SK-N-SH (cell line): Measurements from ENCODE around the gene TRIM3.

Experiments
- EP300 ChIP-seq, 2 experiments: IDR thresholded peaks; 2 replicates each; pipeline versions ENCODE4 v1.4.0 to v1.6.1; 2012; ENCODE audit warnings: borderline replicate concordance in 1 of 2, low read depth in 1 of 2, low read length in 1 of 2
- FOXM1 ChIP-seq: IDR thresholded peaks from 2 replicates; pipeline ENCODE4 v1.4.0; 2012; ENCODE audit warnings: low read depth, mild to moderate bottlenecking
- NRF1 ChIP-seq: IDR thresholded peaks from 2 replicates; pipeline ENCODE4 v1.6.1; 2012; ENCODE audit warnings: low read depth, mild to moderate bottlenecking, low read length
- POLR2AphosphoS5 ChIP-seq: IDR thresholded peaks from 2 replicates; pipeline ENCODE4 v1.6.1; 2012; ENCODE audit warnings: low read depth, low read length
- RAD21 ChIP-seq: IDR thresholded peaks from 2 replicates; pipeline ENCODE4 v1.6.1; 2012; ENCODE audit warnings: mild to moderate bottlenecking, low read length
- SIN3A ChIP-seq: IDR thresholded peaks from 2 replicates; pipeline ENCODE4 v1.6.1; 2012; ENCODE audit warnings: low read depth, mild to moderate bottlenecking, low read length, moderate library complexity, borderline replicate concordance
- SMC3 ChIP-seq: IDR thresholded peaks from 2 replicates; pipeline ENCODE4 v1.6.1; 2012; ENCODE audit warnings: low read depth, low read length, improper control_type of control experiment
- TAF1 ChIP-seq: IDR thresholded peaks from 2 replicates; pipeline ENCODE4 v1.6.1; 2012; ENCODE audit warnings: low read depth, mild to moderate bottlenecking, low read length, moderate library complexity, borderline replicate concordance
- TF ChIP-seq, protein P1 (sequence below): fragments of 200-600 bp; sonication (generic); IDR thresholded peaks from 2 replicates; pipeline ENCODE4 v1.6.1; 2017; ENCODE audit warnings: antibody characterized with exemption, mild to moderate bottlenecking, moderate library complexity
- TF ChIP-seq, protein P2 (sequence below): IDR thresholded peaks from 2 replicates; pipeline ENCODE4 v1.4.0; 2012; ENCODE audit warnings: low read depth, borderline replicate concordance
- TF ChIP-seq, protein P3 (sequence below): fragments of 150-350 bp; IDR thresholded peaks from 2 replicates; pipeline ENCODE4 v1.6.1; 2017; ENCODE audit warnings: antibody characterized with exemption, low read length, low read depth, borderline replicate concordance
- TF ChIP-seq, protein P4 (sequence below): IDR thresholded peaks from 2 replicates; pipeline ENCODE4 v1.4.0; 2012; ENCODE audit warnings: low read depth

DNA sequence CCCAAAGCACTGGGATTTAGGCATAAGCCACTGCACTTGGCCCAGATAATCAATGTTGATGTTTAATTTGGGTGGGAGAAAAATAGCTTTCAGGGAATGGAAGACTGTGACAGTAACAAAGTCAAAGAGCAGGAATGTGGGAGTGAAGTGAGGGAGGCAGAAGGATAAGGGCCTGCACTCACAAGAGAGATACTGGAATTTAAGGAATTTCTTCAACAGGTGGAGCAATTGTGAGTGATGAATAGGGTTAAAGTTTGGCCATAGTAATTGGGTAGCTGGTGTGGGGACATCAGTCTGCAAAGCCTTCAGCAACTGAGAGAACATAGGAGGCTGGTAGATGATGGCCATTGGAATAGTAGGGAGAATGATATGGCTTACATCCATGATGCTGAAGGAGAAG, 46.2 kb downstream of the TRIM3 start:
- TF ChIP-seq, protein P1, sequence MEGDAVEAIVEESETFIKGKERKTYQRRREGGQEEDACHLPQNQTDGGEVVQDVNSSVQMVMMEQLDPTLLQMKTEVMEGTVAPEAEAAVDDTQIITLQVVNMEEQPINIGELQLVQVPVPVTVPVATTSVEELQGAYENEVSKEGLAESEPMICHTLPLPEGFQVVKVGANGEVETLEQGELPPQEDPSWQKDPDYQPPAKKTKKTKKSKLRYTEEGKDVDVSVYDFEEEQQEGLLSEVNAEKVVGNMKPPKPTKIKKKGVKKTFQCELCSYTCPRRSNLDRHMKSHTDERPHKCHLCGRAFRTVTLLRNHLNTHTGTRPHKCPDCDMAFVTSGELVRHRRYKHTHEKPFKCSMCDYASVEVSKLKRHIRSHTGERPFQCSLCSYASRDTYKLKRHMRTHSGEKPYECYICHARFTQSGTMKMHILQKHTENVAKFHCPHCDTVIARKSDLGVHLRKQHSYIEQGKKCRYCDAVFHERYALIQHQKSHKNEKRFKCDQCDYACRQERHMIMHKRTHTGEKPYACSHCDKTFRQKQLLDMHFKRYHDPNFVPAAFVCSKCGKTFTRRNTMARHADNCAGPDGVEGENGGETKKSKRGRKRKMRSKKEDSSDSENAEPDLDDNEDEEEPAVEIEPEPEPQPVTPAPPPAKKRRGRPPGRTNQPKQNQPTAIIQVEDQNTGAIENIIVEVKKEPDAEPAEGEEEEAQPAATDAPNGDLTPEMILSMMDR, result no peak
- no peak for TF ChIP-seq POLR2AphosphoS5
- TF ChIP-seq FOXM1, result no peak
- TF ChIP-seq EP300 (IDR thresholded peaks at IDR 0.05; ENCODE audit: borderline replicate concordance in 1 of 2, low read depth in 1 of 2, low read length in 1 of 2), result no peak
- TF ChIP-seq, protein P2, sequence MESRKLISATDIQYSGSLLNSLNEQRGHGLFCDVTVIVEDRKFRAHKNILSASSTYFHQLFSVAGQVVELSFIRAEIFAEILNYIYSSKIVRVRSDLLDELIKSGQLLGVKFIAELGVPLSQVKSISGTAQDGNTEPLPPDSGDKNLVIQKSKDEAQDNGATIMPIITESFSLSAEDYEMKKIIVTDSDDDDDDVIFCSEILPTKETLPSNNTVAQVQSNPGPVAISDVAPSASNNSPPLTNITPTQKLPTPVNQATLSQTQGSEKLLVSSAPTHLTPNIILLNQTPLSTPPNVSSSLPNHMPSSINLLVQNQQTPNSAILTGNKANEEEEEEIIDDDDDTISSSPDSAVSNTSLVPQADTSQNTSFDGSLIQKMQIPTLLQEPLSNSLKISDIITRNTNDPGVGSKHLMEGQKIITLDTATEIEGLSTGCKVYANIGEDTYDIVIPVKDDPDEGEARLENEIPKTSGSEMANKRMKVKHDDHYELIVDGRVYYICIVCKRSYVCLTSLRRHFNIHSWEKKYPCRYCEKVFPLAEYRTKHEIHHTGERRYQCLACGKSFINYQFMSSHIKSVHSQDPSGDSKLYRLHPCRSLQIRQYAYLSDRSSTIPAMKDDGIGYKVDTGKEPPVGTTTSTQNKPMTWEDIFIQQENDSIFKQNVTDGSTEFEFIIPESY, result no peak
- no peak for TF ChIP-seq TAF1
- TF ChIP-seq, protein P3, sequence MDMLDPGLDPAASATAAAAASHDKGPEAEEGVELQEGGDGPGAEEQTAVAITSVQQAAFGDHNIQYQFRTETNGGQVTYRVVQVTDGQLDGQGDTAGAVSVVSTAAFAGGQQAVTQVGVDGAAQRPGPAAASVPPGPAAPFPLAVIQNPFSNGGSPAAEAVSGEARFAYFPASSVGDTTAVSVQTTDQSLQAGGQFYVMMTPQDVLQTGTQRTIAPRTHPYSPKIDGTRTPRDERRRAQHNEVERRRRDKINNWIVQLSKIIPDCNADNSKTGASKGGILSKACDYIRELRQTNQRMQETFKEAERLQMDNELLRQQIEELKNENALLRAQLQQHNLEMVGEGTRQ, result no peak
- TF ChIP-seq SIN3A, result no peak
- TF ChIP-seq, protein P4, sequence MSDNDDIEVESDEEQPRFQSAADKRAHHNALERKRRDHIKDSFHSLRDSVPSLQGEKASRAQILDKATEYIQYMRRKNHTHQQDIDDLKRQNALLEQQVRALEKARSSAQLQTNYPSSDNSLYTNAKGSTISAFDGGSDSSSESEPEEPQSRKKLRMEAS, result no peak
- no peak for TF ChIP-seq RAD21
- no peak for TF ChIP-seq NRF1
- no peak for TF ChIP-seq SMC3
